IgD-negative memory B cell (primary cell): Measurements from ENCODE around the gene DOK6. TPM values are rescaled to one million over a fixed set of nuclear protein-coding genes. Genes with fewer than 3 reads are reported as not detected.
"Not testable (repeated sequence)": the region's sequence is repeated elsewhere in the genome, so short reads cannot be mapped to it uniquely, and the experiment has no call there.

Experiments used
- H3K27ac Mint-ChIP-seq, 3 donors: one replicate each; pipeline ENCODE4 v1.8.0; 2020 to 2022; ENCODE audit warnings: mild to moderate bottlenecking in 3 of 3, mixed read lengths in 3 of 3, moderate library complexity in 1 of 3
- H3K27me3 Mint-ChIP-seq: one replicate; pipeline ENCODE4 v1.8.0; 2021; ENCODE audit warnings: mixed read lengths
- H3K36me3 Mint-ChIP-seq: one replicate; pipeline ENCODE4 v1.8.0; 2020; ENCODE audit warnings: mild to moderate bottlenecking, mixed read lengths
- H3K4me1 Mint-ChIP-seq, 3 donors: one replicate each; pipeline ENCODE4 v1.8.0; 2020 to 2022; ENCODE audit warnings: mixed read lengths in 3 of 3, mild to moderate bottlenecking in 1 of 3
- H3K4me3 Mint-ChIP-seq, 4 donors: one replicate each; pipeline ENCODE4 v1.8.0; 2020 to 2022; ENCODE audit warnings: mild to moderate bottlenecking in 4 of 4, mixed read lengths in 4 of 4, moderate library complexity in 3 of 4
- H3K9me3 Mint-ChIP-seq, 3 donors: one replicate each; pipeline ENCODE4 v1.8.0; 2020 to 2021; ENCODE audit warnings: mixed read lengths in 3 of 3, mild to moderate bottlenecking in 1 of 3
- polyA plus RNA-seq: library from polyadenylated mRNA; unstranded; fragments of 300-500 nt; fragmentation: Illumina TruSeq; gene quantifications from one replicate; pipeline ENCODE4 v1.2.3, GENCODE V29; 2021

The DOK6 gene
- polyA plus RNA-seq, 1 donor from 2014 or later = not detected

- Mint-ChIP-seq H3K36me3 (no peaks in the 10 kb centered on the region), H3K4me3 (no peak overlapping the region), H3K9me3 (peaks cover 0 to 5% (median 2%) of the 10 kb centered on the region in 3 donors), H3K4me1 (no peaks in the 10 kb centered on the region), H3K27me3 (peaks cover 3% of the 10 kb centered on the region), H3K27ac (no peak overlapping the region)
Observed at GRCh38 chr18:69648486-69648885, 247.8 kb downstream of the DOK6 start.

GRCh38 chr18:69649684-69650083 is 249.0 kb downstream of the DOK6 start:
- Mint-ChIP-seq H3K9me3 (peaks cover 0 to 2% (median 0%) of the 10 kb centered on the region in 3 donors), H3K27ac (no peak overlapping the region), H3K4me3 (no peak overlapping the region), H3K36me3 (no peaks in the 10 kb centered on the region), H3K4me1 (no peaks in the 10 kb centered on the region), H3K27me3 (peaks cover 3% of the 10 kb centered on the region)

- no peaks in the 10 kb centered on the region for H3K4me1 Mint-ChIP-seq
- no peak overlapping the region for H3K4me3 Mint-ChIP-seq
- peaks cover 0 to 2% (median 0%) of the 10 kb centered on the region in 3 donors for H3K9me3 Mint-ChIP-seq
- H3K36me3 Mint-ChIP-seq = no peaks in the 10 kb centered on the region
- peak overlapping the region in 1 of 3 donors; percentile 3 for H3K27ac Mint-ChIP-seq
- H3K27me3 Mint-ChIP-seq = peaks cover 3% of the 10 kb centered on the region
Observed at GRCh38 chr18:69651243-69651642, 250.6 kb downstream of the DOK6 start.

GRCh38 chr18:69655816-69656215 is 255.1 kb downstream of the DOK6 start:
- no peaks in the 10 kb centered on the region for H3K36me3 Mint-ChIP-seq

GRCh38 chr18:69658103-69658502 is 257.4 kb downstream of the DOK6 start:
- H3K4me1 Mint-ChIP-seq = no peaks in the 10 kb centered on the region
- H3K36me3 Mint-ChIP-seq = no peaks in the 10 kb centered on the region
- H3K27me3 Mint-ChIP-seq = peaks cover 1% of the 10 kb centered on the region
- no peaks in the 10 kb centered on the region for H3K9me3 Mint-ChIP-seq
- no peak overlapping the region for H3K27ac Mint-ChIP-seq
- H3K4me3 Mint-ChIP-seq = no peak overlapping the region

More at GRCh38 chr18:69655816-69656215, 255.1 kb downstream of the DOK6 start:
- Mint-ChIP-seq H3K9me3 (no peaks in the 10 kb centered on the region), H3K27ac (no peak overlapping the region), H3K27me3 (peaks cover 1% of the 10 kb centered on the region), H3K4me3 (no peak overlapping the region), H3K4me1 (no peaks in the 10 kb centered on the region)

GRCh38 chr18:69658685-69659084 is 258.0 kb downstream of the DOK6 start:
- Mint-ChIP-seq H3K4me1 (no peaks in the 10 kb centered on the region), H3K4me3 (no peak overlapping the region), H3K27ac (no peak overlapping the region), H3K27me3 (peaks cover 1% of the 10 kb centered on the region), H3K9me3 (no peaks in the 10 kb centered on the region), H3K36me3 (no peaks in the 10 kb centered on the region)

- H3K4me1 Mint-ChIP-seq = no peaks in the 10 kb centered on the region
- H3K4me3 Mint-ChIP-seq = no peak overlapping the region
- H3K9me3 Mint-ChIP-seq = no peaks in the 10 kb centered on the region
- H3K36me3 Mint-ChIP-seq = no peaks in the 10 kb centered on the region
- H3K27me3 Mint-ChIP-seq = peaks cover 1% of the 10 kb centered on the region
- no peak overlapping the region for H3K27ac Mint-ChIP-seq
Observed at GRCh38 chr18:69659142-69659651, 258.5 kb downstream of the DOK6 start.

GRCh38 chr18:69662090-69662489 is 261.4 kb downstream of the DOK6 start:
- not testable (repeated sequence) for H3K27me3 Mint-ChIP-seq, H3K27ac Mint-ChIP-seq, H3K4me3 Mint-ChIP-seq, H3K9me3 Mint-ChIP-seq, H3K4me1 Mint-ChIP-seq, H3K36me3 Mint-ChIP-seq

GRCh38 chr18:69664399-69664798 is 263.7 kb downstream of the DOK6 start:
- no peaks in the 10 kb centered on the region for H3K9me3 Mint-ChIP-seq
- H3K27ac Mint-ChIP-seq = no peak overlapping the region
- no peaks in the 10 kb centered on the region for H3K36me3 Mint-ChIP-seq

GRCh38 chr18:69674292-69674877 is 273.7 kb downstream of the DOK6 start:
- no peak overlapping the region for H3K27ac Mint-ChIP-seq

More at GRCh38 chr18:69664399-69664798, 263.7 kb downstream of the DOK6 start:
- Mint-ChIP-seq H3K4me1 (no peaks in the 10 kb centered on the region), H3K4me3 (no peak overlapping the region), H3K27me3 (no peaks in the 10 kb centered on the region)

GRCh38 chr18:69674966-69675365 is 274.3 kb downstream of the DOK6 start:
- Mint-ChIP-seq H3K9me3 (peaks cover 0 to 2% (median 0%) of the 10 kb centered on the region in 3 donors), H3K4me1 (no peaks in the 10 kb centered on the region), H3K4me3 (no peak overlapping the region), H3K27me3 (no peaks in the 10 kb centered on the region), H3K36me3 (no peaks in the 10 kb centered on the region), H3K27ac (no peak overlapping the region)

More at GRCh38 chr18:69674292-69674877, 273.7 kb downstream of the DOK6 start:
- H3K9me3 Mint-ChIP-seq = peaks cover 0 to 2% (median 0%) of the 10 kb centered on the region in 3 donors
- H3K27me3 Mint-ChIP-seq = no peaks in the 10 kb centered on the region
- H3K4me3 Mint-ChIP-seq = no peak overlapping the region
- H3K4me1 Mint-ChIP-seq = no peaks in the 10 kb centered on the region
- no peaks in the 10 kb centered on the region for H3K36me3 Mint-ChIP-seq

GRCh38 chr18:69677595-69677994 is 276.9 kb downstream of the DOK6 start:
- H3K27me3 Mint-ChIP-seq = no peaks in the 10 kb centered on the region
- no peak overlapping the region for H3K27ac Mint-ChIP-seq
- H3K4me3 Mint-ChIP-seq = no peak overlapping the region
- H3K36me3 Mint-ChIP-seq = no peaks in the 10 kb centered on the region
- no peaks in the 10 kb centered on the region for H3K9me3 Mint-ChIP-seq
- no peaks in the 10 kb centered on the region for H3K4me1 Mint-ChIP-seq

GRCh38 chr18:69680123-69680522 is 279.4 kb downstream of the DOK6 start:
- Mint-ChIP-seq H3K27ac (no peak overlapping the region), H3K9me3 (no peaks in the 10 kb centered on the region), H3K4me1 (no peaks in the 10 kb centered on the region), H3K36me3 (no peaks in the 10 kb centered on the region), H3K4me3 (no peak overlapping the region), H3K27me3 (no peaks in the 10 kb centered on the region)

- Mint-ChIP-seq H3K36me3 (no peaks in the 10 kb centered on the region), H3K9me3 (peaks cover 0 to 3% (median 0%) of the 10 kb centered on the region in 3 donors), H3K27me3 (no peaks in the 10 kb centered on the region), H3K27ac (no peak overlapping the region), H3K4me3 (no peak overlapping the region), H3K4me1 (no peaks in the 10 kb centered on the region)
Observed at GRCh38 chr18:69683176-69683575, 282.5 kb downstream of the DOK6 start.

GRCh38 chr18:69684789-69685188 is 284.1 kb downstream of the DOK6 start:
- no peak overlapping the region for H3K27ac Mint-ChIP-seq

GRCh38 chr18:69686861-69687260 is 286.2 kb downstream of the DOK6 start:
- Mint-ChIP-seq H3K4me3 (no peak overlapping the region), H3K4me1 (no peaks in the 10 kb centered on the region), H3K27ac (no peak overlapping the region), H3K9me3 (peaks cover 0 to 3% (median 0%) of the 10 kb centered on the region in 3 donors), H3K27me3 (no peaks in the 10 kb centered on the region), H3K36me3 (no peaks in the 10 kb centered on the region)

More at GRCh38 chr18:69684789-69685188, 284.1 kb downstream of the DOK6 start:
- no peaks in the 10 kb centered on the region for H3K4me1 Mint-ChIP-seq
- H3K36me3 Mint-ChIP-seq = no peaks in the 10 kb centered on the region
- peaks cover 0 to 3% (median 0%) of the 10 kb centered on the region in 3 donors for H3K9me3 Mint-ChIP-seq
- H3K27me3 Mint-ChIP-seq = no peaks in the 10 kb centered on the region
- peak overlapping the region in 1 of 4 donors; percentile 7 for H3K4me3 Mint-ChIP-seq
